SK-N-MC (cell line): ENCODE data around the gene BPHL.
"Not testable (repeated sequence)": the region's sequence is repeated elsewhere in the genome, so short reads cannot be mapped to it uniquely, and the experiment has no call there.

Experiments used
- DNase-seq: peaks from one replicate; pipeline ENCODE4 v3.0.0-alpha.2; 2011; ENCODE audit warnings: low read depth, low spot score
- H3K27ac ChIP-seq: fragments of 200-600 bp; sonication (generic); 2 replicates; pipeline ENCODE4 v1.5.1; 2016; ENCODE audit warnings: mixed run types
- H3K36me3 ChIP-seq: fragments of 200-600 bp; sonication (generic); 2 replicates; pipeline ENCODE4 v1.6.1; 2017; ENCODE audit warnings: antibody characterized with exemption, low read length, mixed read lengths; ENCODE audit not compliant: insufficient read depth
- H3K4me3 ChIP-seq: fragments of 200-600 bp; sonication (generic); 2 replicates; pipeline ENCODE4 v1.5.1; 2016
- H3K9ac ChIP-seq: fragments of 200-600 bp; sonication (generic); 2 replicates; pipeline ENCODE4 v1.8.0; 2017; ENCODE audit warnings: mixed run types, mixed read lengths; ENCODE audit not compliant: insufficient read length
- H3K9me3 ChIP-seq: fragments of 200-600 bp; sonication (generic); 2 replicates; pipeline ENCODE4 v1.6.1; 2017; ENCODE audit warnings: low read depth, mild to moderate bottlenecking, antibody characterized with exemption, low read length, moderate library complexity, mixed read lengths
- EZH2 ChIP-seq: fragments of 200-600 bp; sonication (generic); IDR thresholded peaks from one replicate; pipeline ENCODE4 v1.6.1; 2017; ENCODE audit warnings: antibody characterized with exemption
- FOXP2 ChIP-seq: optimal IDR thresholded peaks from 2 replicates; pipeline ENCODE3; 2011; ENCODE audit warnings: mild to moderate bottlenecking, moderate library complexity; ENCODE audit not compliant: insufficient read depth; ENCODE audit errors: extremely low read length, control extremely low read depth
- POLR2AphosphoS5 ChIP-seq: IDR thresholded peaks from 2 replicates; pipeline ENCODE4 v1.6.1; 2012; ENCODE audit warnings: mild to moderate bottlenecking, low read depth, low read length, borderline replicate concordance

Gene BPHL

GRCh38 chr6:3171313-3172175 is 53.0 kb downstream of the BPHL start:
- H3K9ac ChIP-seq, H3K27ac ChIP-seq, H3K9me3 ChIP-seq, H3K4me3 ChIP-seq, H3K36me3 ChIP-seq, DNase-seq: not testable (repeated sequence)

- H3K27ac ChIP-seq, H3K9me3 ChIP-seq, H3K36me3 ChIP-seq, DNase-seq, H3K4me3 ChIP-seq, H3K9ac ChIP-seq: not testable (repeated sequence)
These were observed 54.3 kb downstream of the BPHL start for GRCh38 chr6:3172789-3173188.

GRCh38 chr6:3173636-3174089 is 55.2 kb downstream of the BPHL start:
- not testable (repeated sequence) for H3K27ac ChIP-seq, H3K4me3 ChIP-seq, H3K36me3 ChIP-seq, H3K9me3 ChIP-seq, DNase-seq, H3K9ac ChIP-seq

- no peak for DNase-seq
- no peak overlapping the region for H3K9ac ChIP-seq
- H3K36me3 ChIP-seq, result no peaks in the 10 kb centered on the region
- TF ChIP-seq FOXP2 (no peak), EZH2 (no peak), POLR2AphosphoS5 (no peak)
- H3K27ac ChIP-seq, result no peak overlapping the region
- H3K4me3 ChIP-seq, result no peak overlapping the region
- H3K9me3 ChIP-seq, result no peaks in the 10 kb centered on the region
These were observed 57.3 kb downstream of the BPHL start for GRCh38 chr6:3175715-3176402.

GRCh38 chr6:3176562-3177355 is 58.2 kb downstream of the BPHL start:
- DNase-seq, result no peak
- Histone ChIP-seq H3K27ac (no peak overlapping the region), H3K9ac (no peak overlapping the region), H3K4me3 (no peak overlapping the region), H3K36me3 (no peaks in the 10 kb centered on the region), H3K9me3 (no peaks in the 10 kb centered on the region)
- no peak for TF ChIP-seq POLR2AphosphoS5
- no peak for TF ChIP-seq EZH2
- TF ChIP-seq FOXP2, result no peak

- not testable (repeated sequence) for H3K4me3 ChIP-seq, H3K9me3 ChIP-seq, H3K36me3 ChIP-seq, H3K9ac ChIP-seq, DNase-seq, H3K27ac ChIP-seq
These were observed 60.2 kb downstream of the BPHL start for GRCh38 chr6:3178666-3179065.

GRCh38 chr6:3179945-3180344 is 61.4 kb downstream of the BPHL start:
- not testable (repeated sequence) for H3K9me3 ChIP-seq, H3K36me3 ChIP-seq, H3K9ac ChIP-seq, DNase-seq, H3K27ac ChIP-seq, H3K4me3 ChIP-seq

GRCh38 chr6:3181105-3181504 is 62.6 kb downstream of the BPHL start:
- H3K36me3 ChIP-seq, result no peaks in the 10 kb centered on the region
- TF ChIP-seq EZH2 (no peak), FOXP2 (no peak), POLR2AphosphoS5 (no peak)
- DNase-seq, result no peak

GRCh38 chr6:3183066-3183465 is 64.6 kb downstream of the BPHL start:
- no peak for DNase-seq
- Histone ChIP-seq H3K27ac (no peak overlapping the region), H3K4me3 (no peak overlapping the region), H3K9me3 (no peaks in the 10 kb centered on the region), H3K9ac (no peak overlapping the region), H3K36me3 (no peaks in the 10 kb centered on the region)
- TF ChIP-seq EZH2, result no peak
- no peak for TF ChIP-seq FOXP2
- no peak for TF ChIP-seq POLR2AphosphoS5

More at GRCh38 chr6:3181105-3181504, 62.6 kb downstream of the BPHL start:
- Histone ChIP-seq H3K27ac (no peak overlapping the region), H3K4me3 (no peak overlapping the region), H3K9ac (no peak overlapping the region), H3K9me3 (no peaks in the 10 kb centered on the region)
